Measurements from ENCODE around the gene CFAP99.
A peak's percentile ranks its signal among the peaks of the same experiment; 100 is the strongest.
"Not testable (repeated sequence)": the region's sequence is repeated elsewhere in the genome, so short reads cannot be mapped to it uniquely, and the experiment has no call there.

Gene CFAP99

DNA sequence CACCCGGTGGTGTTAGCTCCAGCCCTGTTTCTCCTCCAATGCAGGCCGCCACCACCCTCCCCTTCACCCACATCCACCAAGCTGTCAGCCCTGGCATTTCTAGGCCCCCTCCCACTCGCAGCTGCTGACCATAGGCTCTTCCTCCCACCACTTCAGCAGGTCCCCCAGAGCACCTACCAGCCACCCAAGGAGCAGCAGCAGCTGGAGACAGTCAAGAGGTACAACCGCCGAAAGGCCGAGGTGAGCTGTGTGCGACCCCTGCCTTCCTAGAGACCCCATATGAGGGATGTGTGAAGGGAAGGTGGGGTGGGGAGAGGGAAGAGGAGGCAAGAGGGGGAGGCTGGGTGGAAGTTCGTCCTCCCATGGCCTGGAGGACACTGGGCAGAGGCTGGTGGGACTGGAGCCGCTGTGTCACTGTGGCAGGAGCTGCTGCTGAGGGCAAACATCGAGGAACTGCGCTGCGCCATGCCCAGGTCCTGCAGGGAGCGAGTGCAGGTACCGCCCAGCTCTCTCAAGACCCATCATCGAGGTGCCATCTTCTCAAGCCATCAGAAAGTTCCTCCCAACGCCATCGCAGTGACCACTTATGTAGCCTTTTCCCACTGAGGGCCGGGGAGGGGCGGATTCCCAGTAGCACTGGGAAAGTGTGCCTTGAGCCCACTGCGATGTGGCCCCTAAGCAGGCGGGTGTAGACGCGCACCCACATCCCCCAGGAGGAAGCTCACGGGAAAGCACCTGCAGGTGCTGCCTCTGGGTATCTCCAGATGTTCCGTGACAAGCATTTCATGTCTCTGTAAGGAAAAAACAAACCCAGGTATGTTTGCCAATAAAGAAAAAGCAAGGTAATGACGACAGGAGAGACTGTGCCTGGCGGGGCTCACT, 31.0 kb downstream of the CFAP99 start:
- no peak for DNase-seq

GRCh38 chr4:2450394-2451035, 31.8 kb downstream of the CFAP99 start:
- no peak for DNase-seq

GRCh38 chr4:2451036-2451520, 32.3 kb downstream of the CFAP99 start:
- no peak for DNase-seq

GRCh38 chr4:2451821-2452785, 33.3 kb downstream of the CFAP99 start:
- no peak for DNase-seq

- DNase-seq, result no peak
These were observed 38.9 kb downstream of the CFAP99 start for GRCh38 chr4:2457481-2458295.

DNA sequence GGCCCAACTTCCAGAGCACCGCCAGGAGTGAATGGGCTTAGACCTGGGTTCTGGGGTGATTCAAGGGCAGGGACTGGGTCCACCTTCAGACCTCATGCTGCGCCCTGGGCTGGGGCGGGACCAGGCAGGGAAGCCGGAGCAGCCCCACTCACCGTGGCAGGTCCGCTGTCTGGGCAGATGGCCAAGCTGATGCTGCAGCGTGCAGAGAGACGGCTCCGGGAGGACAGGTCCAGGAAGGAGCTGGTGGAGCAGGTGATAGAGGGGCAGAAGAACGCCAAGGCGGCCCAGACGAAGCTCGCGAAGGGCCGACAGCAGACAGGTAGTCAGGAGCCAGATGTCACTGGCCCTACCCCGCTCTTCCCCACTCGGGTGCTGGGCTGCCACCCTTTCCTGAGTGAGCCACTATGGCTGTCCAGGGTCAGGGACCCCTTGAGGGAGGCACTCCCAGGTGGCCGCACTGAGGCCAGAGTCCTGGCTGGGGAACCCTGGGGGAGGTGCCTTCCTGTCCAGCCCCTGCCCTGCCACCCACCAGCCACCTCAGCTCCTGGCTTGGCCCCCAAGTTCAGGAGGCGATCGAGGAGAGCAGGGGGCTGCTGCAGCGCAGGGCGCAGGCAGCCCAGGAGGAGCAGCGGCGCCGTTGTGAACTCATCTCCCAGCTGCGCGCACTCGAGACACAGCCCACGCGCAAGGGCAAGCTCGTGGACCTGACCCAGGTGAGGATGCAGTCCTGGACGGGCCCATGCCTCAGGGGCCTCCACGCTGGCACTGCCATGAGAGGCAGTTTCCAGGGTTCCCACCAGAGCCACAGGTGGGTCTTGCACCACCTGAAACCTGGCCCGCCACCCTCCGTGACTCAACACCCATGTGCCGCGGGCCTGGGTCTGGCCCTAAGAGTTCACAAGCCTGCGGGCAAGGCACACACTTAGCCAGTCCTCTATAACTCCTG, 40.1 kb downstream of the CFAP99 start:
- DNase-seq, result no peak

- DNase-seq, result no peak
These were observed 41.0 kb downstream of the CFAP99 start for GRCh38 chr4:2459589-2460349.

DNA sequence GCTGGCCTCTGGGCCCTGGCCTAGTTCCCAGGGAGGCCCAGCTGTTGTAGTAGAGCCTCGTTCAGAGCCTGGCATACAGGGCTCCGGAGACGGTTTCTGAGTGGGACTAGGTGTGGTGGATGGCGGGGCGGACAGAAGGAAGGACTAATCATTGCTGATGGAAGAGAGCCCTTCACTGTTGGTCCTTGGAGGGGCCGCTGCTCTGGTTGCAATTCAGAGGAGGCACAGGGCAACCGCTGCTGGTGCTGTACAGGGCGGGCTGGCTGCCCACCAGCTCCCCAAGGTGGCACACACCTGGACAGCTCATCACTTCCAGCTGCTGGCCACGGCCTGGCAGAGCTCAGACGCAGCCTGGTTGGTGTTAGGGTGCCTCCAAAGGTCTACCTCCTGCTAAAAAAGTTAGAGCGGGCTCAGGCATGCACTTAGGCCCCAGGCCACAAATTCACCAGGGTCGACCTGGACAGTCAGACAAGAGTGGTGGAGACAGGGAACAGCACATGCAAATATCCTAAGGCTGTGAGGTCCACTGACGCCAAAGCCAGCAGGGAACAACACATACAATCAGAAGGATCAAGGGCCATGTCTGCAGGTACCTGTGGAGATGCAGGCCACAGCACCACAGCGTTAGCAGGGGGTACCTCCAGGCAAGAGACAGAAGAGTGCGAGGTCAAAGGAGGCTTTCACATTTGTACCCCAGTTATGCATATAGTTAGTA, 42.6 kb downstream of the CFAP99 start:
- DNase-seq, result no peak

- peak; percentile 43 for DNase-seq
These were observed 43.6 kb downstream of the CFAP99 start for GRCh38 chr4:2462218-2462991.

GRCh38 chr4:2462992-2463762, 44.4 kb downstream of the CFAP99 start:
- DNase-seq, result no peak

GRCh38 chr4:2465032-2465431, 46.3 kb downstream of the CFAP99 start:
- DNase-seq, result no peak

GRCh38 chr4:2465544-2465943, 46.8 kb downstream of the CFAP99 start:
- not testable (repeated sequence) for DNase-seq

GRCh38 chr4:2468456-2469191, 49.9 kb downstream of the CFAP99 start, which contains the start of gene RNF4:
Gene RNF4, plus strand, starts transcription at chr4:2469106. Its CDS starts 21,388 bp downstream, at chr4:2490494.
- peak; percentile 95 for DNase-seq

- no peak for DNase-seq
These were observed 50.6 kb downstream of the CFAP99 start for GRCh38 chr4:2469192-2469984.

DNA sequence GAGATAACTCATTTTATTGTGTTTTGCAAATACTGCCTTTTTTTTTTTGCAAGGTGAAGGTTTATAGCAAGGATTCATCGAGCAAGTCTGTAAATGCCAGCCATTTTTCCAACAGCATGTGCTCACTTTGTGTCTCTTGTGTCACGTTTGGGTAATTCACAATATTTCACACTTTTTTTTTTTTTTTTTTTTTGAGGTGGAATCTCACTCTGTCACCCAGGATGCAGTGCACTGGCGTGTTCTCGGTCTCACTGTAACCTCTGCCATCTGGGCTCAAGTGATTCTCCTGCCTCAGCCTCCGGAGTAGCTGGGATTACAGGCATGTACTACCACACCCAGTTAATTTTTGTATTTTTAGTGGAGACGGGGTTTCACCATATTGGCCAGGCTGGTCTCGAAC, 52.0 kb downstream of the CFAP99 start:
- no peak for DNase-seq

GRCh38 chr4:2472187-2472586, 53.4 kb downstream of the CFAP99 start:
- DNase-seq, result no peak

Data from NCI-H1092 (cell line).